H1 (cell line): ENCODE measurements around the gene CUTC. TPM values are rescaled to one million over a fixed set of nuclear protein-coding genes. Genes with fewer than 3 reads are reported as not detected.

ENCODE experiments used
- CTCF ChIA-PET: fragments of 300-600 bp; sonication (Branson Sonifier 250); formaldehyde crosslinking; loops from one replicate; lab custom pipeline; 2021; ENCODE audit not compliant: partially characterized antibody; lab: Charles Lee
- POLR2A ChIA-PET: fragments of 300-600 bp; sonication (Branson Sonifier 250); formaldehyde crosslinking; loops from one replicate; lab custom pipeline; 2021; ENCODE audit warnings: inconsistent platforms; ENCODE audit not compliant: partially characterized antibody; lab: Charles Lee
- DNase-seq, 2 experiments: peaks; one replicate each; pipeline versions ENCODE4 v3.0.0 to v3.0.0-alpha.2; 2010 to 2022; ENCODE audit warnings: low spot score in 2 of 2, low read depth in 1 of 2, mixed read lengths in 1 of 2
- FAIRE-seq: peaks from 2 replicates; lab custom pipeline; 2011; peaks lifted over from hg19 to GRCh38; lab: Jason Lieb, UNC
- H2AFZ ChIP-seq: 2 replicates; pipeline ENCODE4 v1.8.1; 2012; ENCODE audit warnings: low read length, inconsistent platforms
- H2AK5ac ChIP-seq: 2 replicates; pipeline ENCODE4 v1.6.1; 2013; ENCODE audit warnings: low read depth, low read length
- H2BK120ac ChIP-seq: replicated peaks from 2 replicates; pipeline ENCODE3; 2013; ENCODE audit warnings: low read depth, low read length, inconsistent platforms
- H2BK12ac ChIP-seq: 2 replicates; pipeline ENCODE4 v1.6.1; 2013; ENCODE audit warnings: low read depth, low read length
- H2BK15ac ChIP-seq: 2 replicates; pipeline ENCODE4 v1.6.1; 2013; ENCODE audit warnings: low read length
- H2BK20ac ChIP-seq: 2 replicates; pipeline ENCODE4 v1.6.1; 2013; ENCODE audit warnings: low read length
- H2BK5ac ChIP-seq: 2 replicates; pipeline ENCODE4 v1.6.1; 2013; ENCODE audit warnings: low read depth, low read length
- H3K14ac ChIP-seq: 2 replicates; pipeline ENCODE4 v1.6.1; 2013; ENCODE audit warnings: inconsistent platforms; ENCODE audit not compliant: insufficient read length
- H3K18ac ChIP-seq: 2 replicates; pipeline ENCODE4 v1.6.1; 2013; ENCODE audit warnings: low read length; ENCODE audit errors: extremely low read depth
- H3K23ac ChIP-seq: 2 replicates; pipeline ENCODE4 v1.6.1; 2013; ENCODE audit warnings: inconsistent platforms; ENCODE audit not compliant: insufficient read length
- H3K23me2 ChIP-seq: 2 replicates; pipeline ENCODE4 v1.6.1; 2013; ENCODE audit warnings: low read depth, low read length
- H3K27ac ChIP-seq: 2 replicates; pipeline ENCODE4 v1.6.1; 2011; ENCODE audit warnings: low read depth, low read length, inconsistent platforms
- H3K27me3 ChIP-seq, 4 experiments: replicated peaks in 1 of 4; 1 replicate in 1 of 4; 2 replicates in 3 of 4; pipeline versions ENCODE4 v1.6.1 to v1.8.1; 2011 to 2013; ENCODE audit warnings: low read length in 3 of 4, mild to moderate bottlenecking in 3 of 4, inconsistent platforms in 2 of 4, mixed read lengths in 2 of 4, moderate library complexity in 1 of 4; ENCODE audit not compliant: control insufficient read depth in 3 of 4, insufficient read depth in 3 of 4; ENCODE audit errors: extremely low read depth in 1 of 4
- H3K36me3 ChIP-seq, 4 experiments: 2 replicates each; pipeline versions ENCODE4 v1.6.1 to v1.8.1; 2011 to 2013; ENCODE audit warnings: mild to moderate bottlenecking in 4 of 4, low read length in 3 of 4, moderate library complexity in 2 of 4, control low read depth in 1 of 4, inconsistent platforms in 1 of 4; ENCODE audit not compliant: insufficient read depth in 4 of 4, control insufficient read depth in 2 of 4
- H3K4ac ChIP-seq: replicated peaks from 2 replicates; pipeline ENCODE3; 2013; ENCODE audit warnings: low read length, low read depth, mixed read lengths, inconsistent platforms; ENCODE audit not compliant: insufficient read length
- H3K4me1 ChIP-seq, 4 experiments: replicated peaks in 1 of 4; 1 replicate in 1 of 4; 2 replicates in 3 of 4; pipeline versions ENCODE4 v1.6.1 to v1.8.1; 2011 to 2013; ENCODE audit warnings: low read length in 3 of 4, inconsistent platforms in 2 of 4, mixed read lengths in 1 of 4; ENCODE audit not compliant: insufficient read depth in 4 of 4, control insufficient read depth in 3 of 4
- H3K4me2 ChIP-seq, 2 experiments: 2 replicates each; pipeline versions ENCODE4 v1.6.1 to v1.8.1; 2011 to 2013; ENCODE audit warnings: low read depth in 2 of 2, low read length in 2 of 2, control low read depth in 1 of 2, inconsistent platforms in 1 of 2, mild to moderate bottlenecking in 1 of 2; ENCODE audit not compliant: insufficient read depth in 1 of 2
- H3K4me3 ChIP-seq, 4 experiments: fragments of 200-600, 300-600 bp in 1 of 4; sonication (generic), shearing (Covaris generic), sonication (Bioruptor Twin) in 1 of 4; 2 replicates each; pipeline versions ENCODE4 v1.5.1 to v1.8.1; 2011 to 2016; ENCODE audit warnings: low read length in 4 of 4, low read depth in 3 of 4, control low read depth in 2 of 4, inconsistent platforms in 2 of 4, mild to moderate bottlenecking in 2 of 4, mixed read lengths in 1 of 4, moderate library complexity in 1 of 4; ENCODE audit not compliant: insufficient read depth in 2 of 4; ENCODE audit errors: extremely low read depth in 1 of 4
- H3K56ac ChIP-seq: replicated peaks from 2 replicates; pipeline ENCODE3; 2013; ENCODE audit warnings: low read depth, mild to moderate bottlenecking, mixed read lengths, low read length, inconsistent platforms; ENCODE audit not compliant: insufficient read length
- H3K79me1 ChIP-seq: 2 replicates; pipeline ENCODE4 v1.6.1; 2013; ENCODE audit warnings: low read depth, low read length, control low read depth
- H3K79me2 ChIP-seq, 2 experiments: 2 replicates each; pipeline versions ENCODE4 v1.6.1 to v1.8.1; 2012 to 2013; ENCODE audit warnings: low read length in 2 of 2, mild to moderate bottlenecking in 2 of 2, inconsistent platforms in 1 of 2; ENCODE audit not compliant: insufficient read depth in 2 of 2, control insufficient read depth in 1 of 2
- H3K9ac ChIP-seq, 4 experiments: replicated peaks in 1 of 4; 1 replicate in 1 of 4; 2 replicates in 3 of 4; pipeline versions ENCODE4 v1.6.1 to v1.8.1; 2011 to 2013; ENCODE audit warnings: low read depth in 3 of 4, low read length in 3 of 4, control low read depth in 2 of 4, mild to moderate bottlenecking in 2 of 4, moderate library complexity in 2 of 4, inconsistent platforms in 1 of 4; ENCODE audit errors: extremely low read depth in 1 of 4
- H3K9me3 ChIP-seq, 2 experiments: 2 replicates each; pipeline versions ENCODE4 v1.6.1 to v1.8.1; 2012 to 2013; ENCODE audit warnings: mild to moderate bottlenecking in 2 of 2, moderate library complexity in 2 of 2, control low read depth in 1 of 2, inconsistent platforms in 1 of 2, low read depth in 1 of 2, low read length in 1 of 2, mixed read lengths in 1 of 2; ENCODE audit not compliant: insufficient read depth in 2 of 2
- H4K20me1 ChIP-seq, 2 experiments: replicated peaks in 1 of 2; 2 replicates each; pipeline versions ENCODE3 to v1.8.1; 2011 to 2013; ENCODE audit warnings: inconsistent platforms in 2 of 2, low read length in 2 of 2, mild to moderate bottlenecking in 1 of 2; ENCODE audit not compliant: insufficient read depth in 2 of 2, control insufficient read depth in 1 of 2
- H4K5ac ChIP-seq: 2 replicates; pipeline ENCODE4 v1.6.1; 2013; ENCODE audit warnings: low read length, low read depth, mixed read lengths, inconsistent platforms; ENCODE audit not compliant: insufficient read length
- H4K8ac ChIP-seq: 2 replicates; pipeline ENCODE4 v1.8.0; 2013; ENCODE audit warnings: mild to moderate bottlenecking, moderate library complexity, low read length, inconsistent platforms; ENCODE audit not compliant: insufficient read depth; ENCODE audit errors: extremely low read depth
- H4K91ac ChIP-seq: replicated peaks from 2 replicates; pipeline ENCODE3; 2013; ENCODE audit warnings: low read length, mixed read lengths, inconsistent platforms; ENCODE audit not compliant: insufficient read length
- SP2 ChIP-seq: IDR thresholded peaks from 2 replicates; pipeline ENCODE4 v1.6.1; 2012; ENCODE audit warnings: mild to moderate bottlenecking, low read length, inconsistent platforms
- WGBS, 2 experiments: shearing (Covaris generic) in 1 of 2; methylation state at CpG; one replicate each; pipeline versions ENCODE4 v1.1.6 to v1.1.7; 2013 to 2015; ENCODE audit warnings: low lambda C conversion rate in 2 of 2, mixed read lengths in 2 of 2, inconsistent platforms in 1 of 2, low coverage in 1 of 2, missing lambda C conversion rate in 1 of 2; ENCODE audit not compliant: insufficient replicate concordance in 2 of 2, insufficient coverage in 1 of 2, insufficient read length in 1 of 2; ENCODE audit errors: extremely low coverage in 1 of 2, missing lambda C conversion rate in 1 of 2; 5-methylcytosine and 5-hydroxymethylcytosine counted together
- polyA plus RNA-seq, 7 experiments: library from polyadenylated mRNA; depleted of rRNA in 3 of 7; stranded (reverse) in 5 of 7; unstranded in 2 of 7; fragments of >200 nt in 5 of 7; fragments of 200-250 nt in 2 of 7; gene quantifications; 1 replicate in 5 of 7; 2 replicates in 1 of 7; 4 replicates in 1 of 7; pipeline versions ENCODE4 v1.2.1 to v1.2.3, GENCODE V29; 2011 to 2013; ENCODE audit warnings: missing spikeins in 2 of 7, mixed read lengths in 2 of 7
- total RNA-seq: library from RNA; stranded (reverse); fragmentation: NEBNext Ultra II Directional; extraction: Animal tissue kit (Norgen Biotek cat#: 25700); gene quantifications from 2 replicates; pipeline ENCODE4 v1.2.1, GENCODE V29; 2021

Gene CUTC
- total and polyA plus RNA-seq, 2 of the 8 experiments (the other 6 are each of a cell fraction or from before 2014, with no cell fraction given): 25.3 to 25.6 TPM

DNA sequence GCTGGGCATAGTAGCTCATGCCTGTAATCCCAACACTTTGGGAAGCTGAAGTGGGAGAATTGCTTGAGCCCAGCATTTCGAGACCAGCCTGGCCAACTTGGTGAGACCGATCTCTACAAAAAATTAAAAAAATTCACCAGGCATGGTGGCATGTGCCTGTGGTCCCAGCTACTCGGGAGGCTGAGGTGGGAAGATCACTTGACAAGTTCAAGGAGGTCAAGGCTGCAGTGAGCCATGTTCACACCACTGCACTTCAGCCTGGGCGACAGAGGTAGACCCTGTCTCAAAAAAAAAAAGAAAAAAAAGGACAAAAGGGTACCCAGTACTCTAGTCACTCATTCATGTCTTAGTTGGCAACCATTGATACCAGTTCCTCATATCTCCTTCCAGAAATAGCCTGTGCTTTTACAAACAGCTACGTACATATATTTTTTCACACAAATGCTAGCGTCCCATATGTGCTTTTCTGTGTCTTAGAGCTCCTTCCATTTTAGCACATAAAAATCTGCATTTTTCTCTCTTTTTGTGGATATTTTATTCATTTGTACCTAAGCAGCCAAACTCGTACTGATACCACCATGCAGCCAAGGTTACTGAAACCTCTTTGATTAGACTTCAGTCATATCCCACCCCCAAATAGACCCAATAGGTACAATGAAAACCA lies 55.9 kb downstream of the CUTC start:
- no peaks in the 10 kb centered on the region for H4K20me1 ChIP-seq
- ChIA-PET CTCF (interaction anchor here (0.9 to 2.9 kb wide), 3 partner anchors 10 to 58 kb away, joined by 3 to 11 read pairs (median 4); no protein-coding TSS in a partner anchor), POLR2A (interaction anchor here (1.5 kb wide), 1 partner anchor 10 kb away, joined by 3 read pairs; no protein-coding TSS in a partner anchor)
- 78% methylated on average over 7 of the region's 7 CpGs; no CpG with 5 or more reads in 1 of the 2 experiments for WGBS, 2 experiments
- H3K79me2 ChIP-seq: no peaks in the 10 kb centered on the region
- no peak overlapping the region for H4K91ac ChIP-seq
- H3K14ac ChIP-seq: no peak overlapping the region
- no peaks in the 10 kb centered on the region for H3K79me1 ChIP-seq
- no peak overlapping the region for H2AK5ac ChIP-seq
- DNase-seq (no peak), FAIRE-seq (no peak)
- H3K4me3 ChIP-seq: no peak overlapping the region
- no peak overlapping the region for H3K18ac ChIP-seq
- no peak overlapping the region for H2BK15ac ChIP-seq
- no peaks in the 10 kb centered on the region for H3K36me3 ChIP-seq
- no peak for TF ChIP-seq SP2
- no peak overlapping the region for H2BK5ac ChIP-seq
- H3K56ac ChIP-seq: no peak overlapping the region
- no peak overlapping the region for H2BK120ac ChIP-seq
- no peak overlapping the region for H2BK20ac ChIP-seq
- no peak overlapping the region for H3K4ac ChIP-seq
- no peak overlapping the region for H2AFZ ChIP-seq
- H3K9ac ChIP-seq: no peak overlapping the region
- no peak overlapping the region for H3K4me2 ChIP-seq
- peaks cover 0 to 10% (median 3%) of the 10 kb centered on the region in 4 experiments; a peak in 5 of 7 replicates for H3K4me1 ChIP-seq
- H4K5ac ChIP-seq: no peak overlapping the region
- H3K27ac ChIP-seq: no peak overlapping the region
- no peaks in the 10 kb centered on the region for H3K9me3 ChIP-seq
- no peak overlapping the region for H3K23ac ChIP-seq
- no peak overlapping the region for H2BK12ac ChIP-seq
- no peak overlapping the region for H4K8ac ChIP-seq
- H3K23me2 ChIP-seq: no peaks in the 10 kb centered on the region
- no peaks in the 10 kb centered on the region; a peak in 1 of 7 replicates for H3K27me3 ChIP-seq
